Left colon (tissue), 2 donors: ENCODE results near the gene SLC35E2B. TPM values are rescaled to one million over a fixed set of nuclear protein-coding genes. Genes with fewer than 3 reads are reported as not detected.

Source experiments
- ATAC-seq: fragments of 200-7000 bp; cut with Tn5 transposase; one replicate; pipeline ENCODE4 v1.9.1; 2020; ENCODE audit warnings: mild to moderate bottlenecking, moderate library complexity
- DNase-seq, 2 donors: peaks; one replicate each; pipeline ENCODE4 v3.0.0-alpha.2; 2020
- intact Hi-C, 2 donors: fragments of 100-400 bp; cut with DNase I in 1 of 2; cut with micrococcal nuclease in 1 of 2; formaldehyde crosslinking; loops; one replicate each; pipeline versions ENCODE4 v1.11.2 to v1.14.0; 2022; cut with DNase I, micrococcal nuclease
- total RNA-seq, 2 donors: library from RNA; stranded (reverse); fragmentation: NEBNext Ultra II Directional; extraction: Animal tissue kit (Norgen Biotek cat#: 25700); gene quantifications; one replicate each; pipeline ENCODE4 v1.2.1, GENCODE V29; 2021
- donor health status: DM: no; HTN: no; CAD: no.
- donor health status: DM: yes; HTN: yes; CAD: no.

Gene SLC35E2B
- total RNA-seq, 2 donors from 2014 or later = 39.0 to 57.0 TPM

GRCh38 chr1:1630191-1630964 lies 62.2 kb downstream of the SLC35E2B start:
- DNase-seq (peak; percentile 77 to 86), ATAC-seq (peak; percentile 44)
- intact Hi-C loops = no loop called here

DNA sequence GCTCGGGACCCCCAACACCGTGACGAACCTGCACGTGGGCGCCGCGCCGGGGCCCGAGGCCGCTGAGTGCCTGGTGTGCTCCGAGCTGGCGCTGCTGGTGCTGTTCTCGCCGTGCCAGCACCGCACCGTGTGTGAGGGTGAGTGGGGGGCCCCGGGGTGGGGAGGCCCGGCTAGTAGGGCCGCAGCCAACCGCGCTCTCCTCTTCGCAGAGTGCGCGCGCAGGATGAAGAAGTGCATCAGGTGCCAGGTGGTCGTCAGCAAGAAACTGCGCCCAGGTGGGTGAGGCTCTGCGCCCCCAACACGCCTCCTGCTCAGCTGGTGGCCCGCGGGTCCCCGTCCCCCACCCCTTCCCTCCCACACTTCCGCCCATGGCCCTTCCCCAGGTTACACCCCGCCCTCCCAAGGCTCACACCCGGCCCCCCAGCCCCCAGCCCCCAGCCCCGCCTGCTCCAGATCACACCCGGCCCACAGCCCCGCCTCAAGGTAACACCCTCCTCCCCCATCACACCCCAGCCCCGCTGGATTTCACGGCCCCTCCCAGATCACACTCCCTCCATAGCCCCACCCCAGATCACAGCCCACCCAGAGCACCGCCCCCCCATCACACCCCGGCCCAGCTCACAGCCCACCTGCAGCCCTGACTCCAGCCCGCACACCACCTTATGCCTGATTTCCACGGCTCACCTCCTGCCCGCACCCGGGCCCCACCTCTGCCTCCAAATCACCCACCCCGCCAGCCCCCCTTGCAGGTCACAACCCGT lies 63.0 kb downstream of the SLC35E2B start:
- no peak for ATAC-seq
- intact Hi-C loops = no loop called here
- DNase-seq = peak; percentile 49 to 68

DNA sequence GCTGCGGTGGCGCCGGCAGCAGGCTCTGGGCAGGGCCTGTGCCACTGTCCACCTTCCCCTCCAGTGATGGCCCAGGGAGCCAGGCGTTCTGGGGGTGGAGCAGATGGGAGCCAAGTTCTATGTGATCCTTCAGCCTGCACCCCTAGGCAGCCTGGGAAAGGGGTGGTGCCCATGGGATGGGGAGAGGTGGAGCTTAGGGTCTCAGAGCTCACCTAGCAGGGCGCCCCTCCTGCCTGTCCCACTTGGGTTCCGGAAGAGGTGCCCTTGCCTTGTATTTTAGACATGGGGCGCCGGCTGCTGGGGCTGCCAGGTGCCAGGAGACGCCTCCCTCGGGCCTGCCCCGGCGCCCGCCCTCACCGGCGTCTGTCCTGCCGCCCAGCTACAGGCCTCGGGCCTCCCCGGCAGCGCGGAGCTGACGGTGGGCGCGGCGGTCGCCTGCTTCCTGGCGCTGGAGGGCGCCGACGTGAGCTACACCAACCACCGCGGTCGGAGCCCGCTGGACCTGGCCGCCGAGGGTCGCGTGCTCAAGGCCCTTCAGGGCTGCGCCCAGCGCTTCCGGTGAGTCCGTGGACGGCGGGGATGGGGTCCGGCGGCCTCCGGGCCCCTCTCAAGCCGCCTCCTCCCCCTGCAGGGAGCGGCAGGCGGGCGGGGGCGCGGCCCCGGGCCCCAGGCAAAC lies 63.7 kb downstream of the SLC35E2B start:
- intact Hi-C loops = no loop called here
- no peak for ATAC-seq
- DNase-seq = peak in 1 of 2 donors; percentile 25

- no peak for ATAC-seq
- peak in 1 of 2 donors; percentile 38 for DNase-seq
- intact Hi-C loops = no loop called here
Measured at GRCh38 chr1:1627829-1628753, 64.5 kb downstream of the SLC35E2B start.

GRCh38 chr1:1627261-1627828 lies 65.2 kb downstream of the SLC35E2B start:
- intact Hi-C loops = no loop called here
- DNase-seq = peak; percentile 84 to 86

GRCh38 chr1:1626207-1627141 lies 66.1 kb downstream of the SLC35E2B start:
- ATAC-seq = no peak
- DNase-seq = peak in 1 of 2 donors; percentile 30
- intact Hi-C loops = no loop called here

More at GRCh38 chr1:1627261-1627828, 65.2 kb downstream of the SLC35E2B start:
- ATAC-seq = peak; percentile 84

GRCh38 chr1:1625824-1626206 lies 66.8 kb downstream of the SLC35E2B start:
- ATAC-seq (no peak), DNase-seq (peak in 1 of 2 donors; percentile 21)
- intact Hi-C loops = no loop called here

GRCh38 chr1:1625404-1625775 lies 67.2 kb downstream of the SLC35E2B start:
- intact Hi-C loops = no loop called here
- DNase-seq (no peak), ATAC-seq (no peak)

- DNase-seq (peak in 1 of 2 donors; percentile 18), ATAC-seq (no peak)
- intact Hi-C loops = no loop called here
Measured at GRCh38 chr1:1624443-1625403, 67.9 kb downstream of the SLC35E2B start.

GRCh38 chr1:1623631-1624442 lies 68.8 kb downstream of the SLC35E2B start:
- peak in 1 of 2 donors; percentile 24 for DNase-seq
- ATAC-seq = no peak
- intact Hi-C loops = no loop called here

DNA sequence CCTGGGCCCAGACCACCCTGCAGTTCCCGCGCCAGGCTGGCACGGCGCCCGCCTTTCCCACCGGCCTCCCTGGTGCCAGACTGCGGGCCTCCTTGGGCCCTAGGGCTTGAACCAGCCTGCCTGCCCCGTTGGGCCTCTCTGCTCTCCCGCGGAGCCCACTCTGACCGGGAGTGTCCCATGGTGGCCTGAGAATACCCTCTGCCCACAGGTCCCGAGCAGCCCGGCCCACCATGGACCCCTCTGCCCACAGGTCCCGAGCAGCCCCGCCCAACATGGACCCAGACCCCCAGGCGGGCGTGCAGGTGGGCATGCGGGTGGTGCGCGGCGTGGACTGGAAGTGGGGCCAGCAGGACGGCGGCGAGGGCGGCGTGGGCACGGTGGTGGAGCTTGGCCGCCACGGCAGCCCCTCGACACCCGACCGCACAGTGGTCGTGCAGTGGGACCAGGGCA lies 69.4 kb downstream of the SLC35E2B start:
- intact Hi-C loops = no loop called here
- ATAC-seq = no peak
- peak in 1 of 2 donors; percentile 23 for DNase-seq

DNA sequence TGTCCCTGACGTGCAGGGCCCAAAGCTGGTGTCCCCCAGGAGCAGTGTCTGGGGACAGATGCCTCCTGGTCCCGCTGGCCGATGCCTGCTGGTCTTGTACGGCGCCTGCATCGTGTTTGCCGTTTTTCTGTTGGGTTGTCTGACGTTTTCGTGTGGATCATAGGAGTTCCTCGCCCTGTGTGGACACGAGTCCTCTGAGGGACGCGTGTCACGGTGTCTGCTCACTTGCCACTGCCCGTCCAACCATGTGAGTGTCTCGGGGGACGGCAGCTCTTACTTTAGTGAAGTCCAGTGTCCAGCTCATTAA lies 69.9 kb downstream of the SLC35E2B start:
- intact Hi-C loops = no loop called here
- no peak for ATAC-seq
- DNase-seq = peak in 1 of 2 donors; percentile 14

DNA sequence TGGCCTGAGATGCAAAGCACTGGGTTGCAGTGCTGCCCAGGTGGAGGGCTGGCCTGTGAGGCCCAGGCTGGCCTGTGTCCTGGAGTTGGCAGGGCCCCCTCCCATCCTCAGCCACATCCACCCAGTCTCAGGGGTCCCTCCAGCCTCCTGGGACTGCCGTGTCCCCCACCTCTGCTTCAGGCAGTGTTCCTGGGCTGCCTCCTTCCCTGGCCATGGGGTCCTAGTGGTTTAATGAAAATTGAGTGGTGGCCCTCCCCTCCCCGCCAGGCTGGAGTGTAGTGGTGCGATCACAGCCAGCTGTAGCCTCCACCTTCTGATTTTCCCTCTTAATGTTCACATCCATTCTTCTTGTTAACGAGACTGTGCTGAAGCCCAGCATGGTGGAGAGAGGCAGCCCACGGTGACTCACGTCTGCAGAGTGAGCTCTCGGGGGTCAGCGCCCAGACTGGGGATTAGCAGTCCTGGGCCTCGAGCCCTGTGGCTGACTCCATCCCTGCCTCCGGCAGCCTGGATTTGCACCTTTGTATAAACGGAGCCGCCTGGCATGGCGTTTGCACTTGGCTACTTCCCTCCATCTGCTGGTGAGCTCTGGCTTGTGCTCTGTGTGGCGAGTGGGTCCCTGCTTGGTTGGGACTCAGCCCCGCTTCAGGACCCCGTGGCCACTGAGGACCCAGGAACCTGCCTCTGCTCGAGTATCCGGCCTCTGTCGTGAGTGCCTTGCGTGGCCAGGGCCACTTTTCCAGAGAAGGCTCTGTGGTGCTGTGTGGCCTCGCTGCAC lies 70.4 kb downstream of the SLC35E2B start:
- ATAC-seq = no peak
- intact Hi-C loops = no loop called here
- peak in 1 of 2 donors; percentile 23 for DNase-seq

DNA sequence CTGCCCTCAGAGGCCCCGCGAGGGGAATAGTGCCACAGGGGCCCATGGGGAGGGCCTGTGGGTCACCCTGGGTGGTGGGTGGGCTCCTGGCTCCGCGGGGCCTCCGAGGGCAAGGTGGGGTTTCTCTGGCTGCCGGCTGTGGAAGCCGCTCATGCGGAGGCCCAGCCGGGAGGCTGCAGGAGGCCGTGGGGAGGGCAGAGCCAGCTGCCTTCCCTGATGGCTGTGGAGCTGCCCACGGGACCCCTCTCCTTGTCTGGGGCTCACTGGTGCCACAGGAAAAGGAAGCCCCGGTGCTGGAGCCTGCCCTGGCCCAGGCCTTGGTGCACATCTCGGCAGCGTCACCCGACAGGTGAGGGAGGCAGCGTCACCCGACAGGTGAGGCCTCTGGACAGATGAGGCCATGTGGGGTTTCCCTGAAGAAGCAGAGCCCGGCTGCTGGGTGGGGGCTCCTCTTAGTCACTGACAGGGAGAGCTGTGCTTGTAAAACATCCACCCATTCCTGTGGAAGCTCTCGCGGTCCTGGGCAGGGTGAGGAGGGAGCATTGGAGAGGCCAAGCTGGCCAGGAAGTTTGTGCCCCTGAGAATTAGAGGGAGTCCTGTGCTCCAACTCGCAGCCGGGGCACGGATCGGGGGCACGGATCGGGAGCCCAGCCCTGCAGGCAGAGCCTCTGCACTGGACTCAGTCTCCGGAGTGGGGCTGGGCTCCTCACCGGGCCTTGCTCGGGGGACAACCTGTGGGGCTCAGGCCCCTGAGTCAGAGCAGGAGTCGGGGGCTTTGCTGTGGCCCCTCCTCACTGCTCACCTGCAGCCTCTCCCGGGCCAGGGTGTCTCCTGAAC lies 71.2 kb downstream of the SLC35E2B start:
- DNase-seq = peak in 1 of 2 donors; percentile 23

More for the DNA sequence above, 71.2 kb downstream of the SLC35E2B start:
- intact Hi-C loops = no loop called here
- no peak for ATAC-seq
